Lower leg skin (tissue), 3 donors: ENCODE data around the gene ETV4.

Source experiments
- CTCF ChIP-seq, 3 donors: fragments of 450-650 bp; IDR thresholded peaks; one replicate each; pipeline ENCODE4 v1.5.1; 2016; ENCODE audit warnings: antibody characterized with exemption in 3 of 3, mild to moderate bottlenecking in 3 of 3, moderate library complexity in 2 of 3
- POLR2A ChIP-seq, 2 donors: fragments of 450-650 bp; IDR thresholded peaks; one replicate each; pipeline ENCODE4 v1.6.1; 2016 to 2017; ENCODE audit warnings: antibody characterized with exemption in 2 of 2, mild to moderate bottlenecking in 1 of 2, moderate library complexity in 1 of 2

- no peak for TF ChIP-seq POLR2A (IDR thresholded peaks at IDR 0.05)
- no peak for TF ChIP-seq CTCF (IDR thresholded peaks at IDR 0.05)
These were observed 33.5 kb upstream of the ETV4 start for GRCh38 chr17:43579566-43580140.
